ENCODE data around the gene PVALEF.
"Not testable (repeated sequence)": the region's sequence is repeated elsewhere in the genome, so short reads cannot be mapped to it uniquely, and the experiment has no call there.

Gene PVALEF

DNA sequence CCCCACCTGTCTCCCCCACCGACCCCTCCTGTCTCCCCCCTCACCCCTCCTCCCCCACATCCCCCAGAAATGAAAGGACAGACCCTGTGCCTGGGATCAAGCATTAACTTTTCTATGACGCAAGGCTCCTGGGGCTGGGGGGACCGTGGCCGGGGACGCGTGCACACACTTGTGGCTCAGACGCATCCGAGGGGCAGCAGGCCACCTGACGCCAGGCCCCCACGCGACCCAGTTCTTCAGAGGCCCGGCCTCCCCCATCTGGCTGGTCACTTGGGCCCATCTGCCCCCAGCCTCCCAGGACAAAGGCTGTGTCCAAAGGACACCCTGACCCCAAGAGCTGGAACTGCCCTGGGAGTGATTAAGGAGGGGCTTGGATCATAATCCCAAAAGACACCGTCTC lies 14.0 kb upstream of the PVALEF start:
- no peaks in the 10 kb centered on the region for H3K27me3 ChIP-seq (ENCODE audit: insufficient read depth, low read length, poor library complexity)
- no CpG with 5 or more reads among the region's 13 CpGs for WGBS (ENCODE audit: extremely low coverage, insufficient coverage, low lambda C conversion rate)
- H2BK120ac ChIP-seq (ENCODE audit: low read depth, low read length), result no peak overlapping the region
- H2BK5ac ChIP-seq (ENCODE audit: low read length), result no peak overlapping the region
- H3K27ac ChIP-seq (ENCODE audit: low read depth, low read length), result no peak overlapping the region
- no peak for DNase-seq
- no peak overlapping the region for H2BK15ac ChIP-seq (replicated peaks; ENCODE audit: low read depth)
- no peak overlapping the region for H3K56ac ChIP-seq (ENCODE audit: low read length)
- H3K79me2 ChIP-seq (ENCODE audit: control insufficient read depth, insufficient read depth, low read length), result no peaks in the 10 kb centered on the region
- H3K36me3 ChIP-seq (ENCODE audit: control insufficient read depth, insufficient read depth, low read length), result no peaks in the 10 kb centered on the region
- no peak overlapping the region for H3K4me2 ChIP-seq (ENCODE audit: low read length)
- H3K4me3 ChIP-seq (ENCODE audit: low read length), result no peak overlapping the region
- no peak overlapping the region for H3K18ac ChIP-seq (ENCODE audit: low read length)
- H3K9ac ChIP-seq (ENCODE audit: low read length), result no peak overlapping the region
- no peak overlapping the region for H3K4ac ChIP-seq (ENCODE audit: low read depth, low read length)
- no peak overlapping the region for H3K23ac ChIP-seq (ENCODE audit: low read length)
- H4K5ac ChIP-seq (ENCODE audit: low read length), result no peak overlapping the region
- no peak overlapping the region for H4K8ac ChIP-seq (ENCODE audit: low read depth, low read length)
- no peaks in the 10 kb centered on the region for H3K79me1 ChIP-seq (ENCODE audit: low read length)
- no peaks in the 10 kb centered on the region for H3K4me1 ChIP-seq (ENCODE audit: control insufficient read depth, low read depth, low read length)
- no peak overlapping the region for H2AK5ac ChIP-seq (ENCODE audit: low read length)

DNA sequence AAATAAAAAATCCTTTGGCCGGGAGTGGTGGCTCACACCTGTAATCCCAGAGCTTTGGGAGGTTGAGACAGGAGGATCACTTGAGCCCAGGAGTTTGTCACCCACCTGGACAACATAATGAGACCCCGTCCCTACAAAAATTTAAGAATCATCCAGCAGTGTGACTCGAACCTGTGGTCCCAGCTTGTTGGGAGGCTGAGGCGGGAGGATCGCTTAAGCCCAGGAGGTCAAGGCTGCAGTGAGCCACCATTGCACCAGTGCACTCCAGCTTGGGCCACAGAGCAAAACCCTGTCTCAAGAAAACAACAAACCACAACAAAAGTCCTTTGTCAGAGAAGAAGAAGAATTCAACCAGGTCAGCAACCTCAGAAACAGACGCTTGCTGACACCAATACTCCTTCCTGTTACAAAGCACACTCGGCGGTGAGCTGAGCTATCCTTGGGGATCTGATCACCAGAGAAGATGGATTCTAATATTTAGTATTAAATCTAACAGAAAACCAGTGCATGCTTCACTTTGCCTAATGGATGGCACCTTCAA lies 12.9 kb upstream of the PVALEF start:
- H2BK120ac ChIP-seq (ENCODE audit: low read depth, low read length), result no peak overlapping the region
- no peak overlapping the region for H3K23ac ChIP-seq (ENCODE audit: low read length)
- H3K4ac ChIP-seq (ENCODE audit: low read depth, low read length), result no peak overlapping the region
- H3K4me2 ChIP-seq (ENCODE audit: low read length), result no peak overlapping the region
- no peaks in the 10 kb centered on the region for H3K36me3 ChIP-seq (ENCODE audit: control insufficient read depth, insufficient read depth, low read length)
- no peaks in the 10 kb centered on the region for H3K27me3 ChIP-seq (ENCODE audit: insufficient read depth, low read length, poor library complexity)
- WGBS (ENCODE audit: extremely low coverage, insufficient coverage, low lambda C conversion rate), result no CpG with 5 or more reads among the region's 8 CpGs
- H2BK15ac ChIP-seq (replicated peaks; ENCODE audit: low read depth), result no peak overlapping the region
- no peak overlapping the region for H3K56ac ChIP-seq (ENCODE audit: low read length)
- no peak overlapping the region for H3K9ac ChIP-seq (ENCODE audit: low read length)
- no peak overlapping the region for H3K4me3 ChIP-seq (ENCODE audit: low read length)
- H3K79me2 ChIP-seq (ENCODE audit: control insufficient read depth, insufficient read depth, low read length), result no peaks in the 10 kb centered on the region
- no peak overlapping the region for H2BK5ac ChIP-seq (ENCODE audit: low read length)
- DNase-seq, result no peak
- no peak overlapping the region for H4K5ac ChIP-seq (ENCODE audit: low read length)
- H3K79me1 ChIP-seq (ENCODE audit: low read length), result no peaks in the 10 kb centered on the region
- H3K27ac ChIP-seq (ENCODE audit: low read depth, low read length), result no peak overlapping the region
- no peak overlapping the region for H2AK5ac ChIP-seq (ENCODE audit: low read length)
- no peaks in the 10 kb centered on the region for H3K4me1 ChIP-seq (ENCODE audit: control insufficient read depth, low read depth, low read length)
- H3K18ac ChIP-seq (ENCODE audit: low read length), result no peak overlapping the region
- H4K8ac ChIP-seq (ENCODE audit: low read depth, low read length), result no peak overlapping the region

DNA sequence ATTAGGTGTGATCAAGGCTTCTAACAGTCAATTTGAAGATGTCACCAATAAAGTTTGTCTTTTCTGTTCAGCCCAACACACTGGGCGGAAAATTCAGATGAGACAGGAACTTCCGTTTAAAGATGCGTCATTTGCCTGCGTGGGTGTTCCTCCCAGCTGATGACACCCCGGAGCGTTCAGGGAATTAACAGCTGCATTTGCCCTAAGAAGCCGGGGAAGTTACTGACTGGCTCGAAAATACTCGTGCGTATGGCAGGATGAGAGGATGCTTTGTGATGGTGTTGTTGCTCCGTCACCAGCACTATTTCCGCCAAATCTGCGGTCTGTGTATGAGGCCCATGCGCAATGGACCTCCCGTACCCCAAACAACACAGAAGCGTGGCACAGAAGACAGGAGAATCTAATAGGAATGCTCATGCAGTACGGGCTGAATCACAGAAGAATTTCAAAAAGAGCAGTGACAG lies 11.9 kb upstream of the PVALEF start:
- H3K56ac ChIP-seq (ENCODE audit: low read length), result no peak overlapping the region
- H3K79me1 ChIP-seq (ENCODE audit: low read length), result no peaks in the 10 kb centered on the region
- DNase-seq, result no peak
- no peak overlapping the region for H3K4ac ChIP-seq (ENCODE audit: low read depth, low read length)
- H2BK120ac ChIP-seq (ENCODE audit: low read depth, low read length), result no peak overlapping the region
- no peak overlapping the region for H3K9ac ChIP-seq (ENCODE audit: low read length)
- no peak overlapping the region for H2AK5ac ChIP-seq (ENCODE audit: low read length)
- no peaks in the 10 kb centered on the region for H3K27me3 ChIP-seq (ENCODE audit: insufficient read depth, low read length, poor library complexity)
- H3K4me3 ChIP-seq (ENCODE audit: low read length), result no peak overlapping the region
- H3K23ac ChIP-seq (ENCODE audit: low read length), result no peak overlapping the region
- no peak overlapping the region for H4K5ac ChIP-seq (ENCODE audit: low read length)
- WGBS (ENCODE audit: extremely low coverage, insufficient coverage, low lambda C conversion rate), result no CpG with 5 or more reads among the region's 17 CpGs
- H4K8ac ChIP-seq (ENCODE audit: low read depth, low read length), result no peak overlapping the region
- H3K79me2 ChIP-seq (ENCODE audit: control insufficient read depth, insufficient read depth, low read length), result no peaks in the 10 kb centered on the region
- H3K18ac ChIP-seq (ENCODE audit: low read length), result no peak overlapping the region
- no peak overlapping the region for H2BK5ac ChIP-seq (ENCODE audit: low read length)
- no peaks in the 10 kb centered on the region for H3K4me1 ChIP-seq (ENCODE audit: control insufficient read depth, low read depth, low read length)
- H2BK15ac ChIP-seq (replicated peaks; ENCODE audit: low read depth), result no peak overlapping the region
- H3K4me2 ChIP-seq (ENCODE audit: low read length), result no peak overlapping the region
- H3K36me3 ChIP-seq (ENCODE audit: control insufficient read depth, insufficient read depth, low read length), result no peaks in the 10 kb centered on the region
- H3K27ac ChIP-seq (ENCODE audit: low read depth, low read length), result no peak overlapping the region

DNA sequence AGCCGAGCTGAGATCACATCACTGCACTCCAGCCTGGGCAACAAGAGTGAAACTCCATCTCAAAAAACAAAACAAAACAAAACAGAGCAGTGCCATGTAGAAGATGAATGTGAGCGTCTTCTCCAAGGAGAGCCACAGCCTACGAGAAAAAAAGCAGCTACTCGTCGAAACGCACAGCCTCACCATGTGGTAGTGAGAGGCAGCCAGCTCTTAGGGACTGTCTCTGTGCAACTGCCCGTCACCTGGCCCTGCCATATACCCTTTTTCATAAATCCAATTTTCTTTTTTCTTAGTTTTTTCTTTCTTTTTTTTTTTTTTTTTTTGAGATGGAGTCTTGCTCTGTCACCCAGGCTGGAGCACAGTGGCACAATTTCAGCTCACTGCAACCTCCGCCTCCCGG lies 11.3 kb upstream of the PVALEF start:
- H3K36me3 ChIP-seq (ENCODE audit: control insufficient read depth, insufficient read depth, low read length); H3K18ac ChIP-seq (ENCODE audit: low read length); H3K23ac ChIP-seq (ENCODE audit: low read length); H3K4me1 ChIP-seq (ENCODE audit: control insufficient read depth, low read depth, low read length); H3K4ac ChIP-seq (ENCODE audit: low read depth, low read length); H3K56ac ChIP-seq (ENCODE audit: low read length); H3K9ac ChIP-seq (ENCODE audit: low read length); H4K8ac ChIP-seq (ENCODE audit: low read depth, low read length); H2BK120ac ChIP-seq (ENCODE audit: low read depth, low read length); H2AK5ac ChIP-seq (ENCODE audit: low read length); H3K4me2 ChIP-seq (ENCODE audit: low read length); H3K79me1 ChIP-seq (ENCODE audit: low read length); H3K79me2 ChIP-seq (ENCODE audit: control insufficient read depth, insufficient read depth, low read length); H3K27me3 ChIP-seq (ENCODE audit: insufficient read depth, low read length, poor library complexity); H2BK15ac ChIP-seq (replicated peaks; ENCODE audit: low read depth); H3K4me3 ChIP-seq (ENCODE audit: low read length); H3K27ac ChIP-seq (ENCODE audit: low read depth, low read length); DNase-seq; H4K5ac ChIP-seq (ENCODE audit: low read length); H2BK5ac ChIP-seq (ENCODE audit: low read length): not testable (repeated sequence)
- no CpG with 5 or more reads among the region's 9 CpGs for WGBS (ENCODE audit: extremely low coverage, insufficient coverage, low lambda C conversion rate)

DNA sequence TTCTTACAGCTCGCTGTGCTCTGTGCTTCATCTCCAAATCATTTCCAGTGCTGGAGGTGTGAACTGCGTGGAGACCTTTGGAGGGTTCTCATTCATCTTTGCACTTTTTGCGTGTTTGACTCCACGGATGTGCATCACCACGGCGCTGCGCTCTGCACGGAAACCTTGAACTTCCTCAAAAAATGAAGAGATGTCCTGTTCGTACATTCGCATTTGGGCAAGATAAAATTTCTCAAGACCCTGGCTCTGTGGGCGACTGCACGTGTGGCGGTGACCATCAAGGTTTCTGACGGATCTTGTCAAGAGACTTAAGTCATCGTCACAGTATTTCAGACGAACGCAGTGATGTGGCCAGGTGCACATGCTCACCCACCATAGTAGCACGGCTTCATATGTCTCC lies 10.3 kb upstream of the PVALEF start:
- H3K4me2 ChIP-seq (ENCODE audit: low read length), result no peak overlapping the region
- no CpG with 5 or more reads among the region's 18 CpGs for WGBS (ENCODE audit: extremely low coverage, insufficient coverage, low lambda C conversion rate)
- no peak overlapping the region for H4K5ac ChIP-seq (ENCODE audit: low read length)
- no peak for DNase-seq
- no peaks in the 10 kb centered on the region for H3K36me3 ChIP-seq (ENCODE audit: control insufficient read depth, insufficient read depth, low read length)
- no peak overlapping the region for H3K4me3 ChIP-seq (ENCODE audit: low read length)
- H3K79me2 ChIP-seq (ENCODE audit: control insufficient read depth, insufficient read depth, low read length), result no peaks in the 10 kb centered on the region
- no peak overlapping the region for H3K27ac ChIP-seq (ENCODE audit: low read depth, low read length)
- H3K27me3 ChIP-seq (ENCODE audit: insufficient read depth, low read length, poor library complexity), result no peaks in the 10 kb centered on the region
- H3K79me1 ChIP-seq (ENCODE audit: low read length), result no peaks in the 10 kb centered on the region
- no peak overlapping the region for H3K9ac ChIP-seq (ENCODE audit: low read length)
- no peak overlapping the region for H2BK15ac ChIP-seq (replicated peaks; ENCODE audit: low read depth)
- no peak overlapping the region for H3K18ac ChIP-seq (ENCODE audit: low read length)
- no peak overlapping the region for H4K8ac ChIP-seq (ENCODE audit: low read depth, low read length)
- H2BK5ac ChIP-seq (ENCODE audit: low read length), result no peak overlapping the region
- no peak overlapping the region for H3K4ac ChIP-seq (ENCODE audit: low read depth, low read length)
- no peak overlapping the region for H3K56ac ChIP-seq (ENCODE audit: low read length)
- no peak overlapping the region for H3K23ac ChIP-seq (ENCODE audit: low read length)
- H3K4me1 ChIP-seq (ENCODE audit: control insufficient read depth, low read depth, low read length), result no peaks in the 10 kb centered on the region
- H2BK120ac ChIP-seq (ENCODE audit: low read depth, low read length), result no peak overlapping the region
- no peak overlapping the region for H2AK5ac ChIP-seq (ENCODE audit: low read length)
